CD14-positive monocyte (primary cell): ENCODE data around the gene PRR15. TPM values are rescaled to one million over a fixed set of nuclear protein-coding genes. Genes with fewer than 3 reads are reported as not detected.

Experiments used
- DNase-seq, 3 donors: peaks; one replicate each; pipeline ENCODE4 v3.0.0-alpha.2; 2011 to 2022
- H2AFZ ChIP-seq: 2 replicates; pipeline ENCODE4 v1.6.0; 2012; ENCODE audit warnings: mild to moderate bottlenecking, low read depth, low read length, inconsistent platforms; ENCODE audit not compliant: insufficient read depth, poor library complexity, severe bottlenecking
- H3K27ac ChIP-seq, 2 donors: 1 replicate in 1 of 2; 2 replicates in 1 of 2; pipeline ENCODE4 v1.5.1; 2012 to 2013; ENCODE audit warnings: low read length in 2 of 2, control low read depth in 1 of 2, inconsistent platforms in 1 of 2, low read depth in 1 of 2, mild to moderate bottlenecking in 1 of 2
- H3K27me3 ChIP-seq, 2 donors: one replicate each; pipeline versions ENCODE4 v1.6.0 to v1.6.1; 2011 to 2013; ENCODE audit warnings: low read length in 2 of 2; ENCODE audit not compliant: control insufficient read depth in 2 of 2, insufficient read depth in 2 of 2
- H3K36me3 ChIP-seq, 2 donors: replicated peaks in 1 of 2; 1 replicate in 1 of 2; 2 replicates in 1 of 2; pipeline versions ENCODE4 v1.5.1 to v1.6.1; 2012 to 2013; ENCODE audit warnings: low read length in 2 of 2, control low read depth in 1 of 2, inconsistent platforms in 1 of 2, mild to moderate bottlenecking in 1 of 2; ENCODE audit not compliant: insufficient read depth in 2 of 2, control insufficient read depth in 1 of 2
- H3K4me1 ChIP-seq, 2 donors: 1 replicate in 1 of 2; 2 replicates in 1 of 2; pipeline versions ENCODE4 v1.5.1 to v1.6.1; 2012 to 2013; ENCODE audit warnings: low read length in 2 of 2, control low read depth in 1 of 2, inconsistent platforms in 1 of 2, mild to moderate bottlenecking in 1 of 2, moderate library complexity in 1 of 2; ENCODE audit not compliant: insufficient read depth in 2 of 2, control insufficient read depth in 1 of 2
- H3K4me2 ChIP-seq: replicated peaks from 2 replicates; pipeline ENCODE3; 2012; ENCODE audit warnings: low read length, moderate library complexity, mild to moderate bottlenecking; ENCODE audit not compliant: poor library complexity, severe bottlenecking; ENCODE audit errors: extremely low read depth
- H3K4me3 ChIP-seq, 3 experiments: fragments of 200-600 bp in 1 of 3; sonication (generic) in 1 of 3; replicated peaks in 1 of 3; 1 replicate in 2 of 3; 2 replicates in 1 of 3; pipeline ENCODE4 v1.5.1; 2011 to 2013; ENCODE audit warnings: low read length in 3 of 3, mild to moderate bottlenecking in 3 of 3, control low read depth in 2 of 3, low read depth in 2 of 3, inconsistent platforms in 1 of 3, moderate library complexity in 1 of 3
- H3K79me2 ChIP-seq: 2 replicates; pipeline ENCODE4 v1.6.0; 2012; ENCODE audit warnings: mild to moderate bottlenecking, control low read depth, inconsistent platforms, low read length, moderate library complexity; ENCODE audit not compliant: insufficient read depth
- H3K9ac ChIP-seq: 2 replicates; pipeline ENCODE4 v1.6.0; 2017; ENCODE audit warnings: low read length, mild to moderate bottlenecking; ENCODE audit not compliant: insufficient read depth, poor library complexity, severe bottlenecking
- H3K9me3 ChIP-seq, 2 donors: replicated peaks in 1 of 2; 1 replicate in 1 of 2; 2 replicates in 1 of 2; pipeline versions ENCODE4 v1.5.1 to v1.6.1; 2012 to 2013; ENCODE audit warnings: low read length in 2 of 2, control low read depth in 1 of 2; ENCODE audit not compliant: control insufficient read depth in 1 of 2, insufficient read depth in 1 of 2
- H4K20me1 ChIP-seq: 2 replicates; pipeline ENCODE4 v1.6.0; 2012; ENCODE audit warnings: mild to moderate bottlenecking, low read length, control low read depth, moderate library complexity; ENCODE audit not compliant: insufficient read depth
- H3K27ac Mint-ChIP-seq, 7 donors: one replicate each; pipeline ENCODE4 v1.8.0; 2020; ENCODE audit warnings: mild to moderate bottlenecking in 7 of 7, mixed read lengths in 7 of 7, moderate library complexity in 6 of 7, inconsistent platforms in 2 of 7
- H3K27me3 Mint-ChIP-seq, 3 donors: one replicate each; pipeline ENCODE4 v1.8.0; 2021 to 2022; ENCODE audit warnings: low read depth in 3 of 3, mild to moderate bottlenecking in 3 of 3, mixed read lengths in 3 of 3, moderate library complexity in 3 of 3, inconsistent platforms in 1 of 3
- H3K36me3 Mint-ChIP-seq, 2 donors: one replicate each; pipeline ENCODE4 v1.8.0; 2020; ENCODE audit warnings: mixed read lengths in 2 of 2, inconsistent platforms in 1 of 2, mild to moderate bottlenecking in 1 of 2
- H3K4me1 Mint-ChIP-seq: one replicate; pipeline ENCODE4 v1.8.0; 2020; ENCODE audit warnings: mild to moderate bottlenecking, mixed read lengths
- H3K4me3 Mint-ChIP-seq, 2 donors: one replicate each; pipeline ENCODE4 v1.8.0; 2020; ENCODE audit warnings: mild to moderate bottlenecking in 2 of 2, mixed read lengths in 2 of 2, moderate library complexity in 1 of 2
- H3K9me3 Mint-ChIP-seq, 7 donors: one replicate each; pipeline ENCODE4 v1.8.0; 2020 to 2022; ENCODE audit warnings: mixed read lengths in 7 of 7, mild to moderate bottlenecking in 6 of 7, moderate library complexity in 6 of 7, inconsistent platforms in 2 of 7
- CTCF ChIP-seq: fragments of 200-600 bp; IDR thresholded peaks from one replicate; pipeline ENCODE4 v1.8.0; 2022; ENCODE audit warnings: antibody characterized with exemption, mild to moderate bottlenecking
- WGBS: methylation state at CpG from one replicate; pipeline ENCODE4 v1.1.5; 2013; ENCODE audit warnings: missing lambda C conversion rate; ENCODE audit not compliant: insufficient coverage; 5-methylcytosine and 5-hydroxymethylcytosine counted together
- intact Hi-C, 2 donors: fragments of 100-400 bp; cut with micrococcal nuclease; formaldehyde crosslinking; loops; one replicate each; pipeline versions ENCODE4 v1.15.0 to v1.15.1; 2023
- polyA plus RNA-seq, 3 donors: library from polyadenylated mRNA; depleted of rRNA in 1 of 3; unstranded in 2 of 3; stranded (reverse) in 1 of 3; fragments of 300-500 nt in 2 of 3; fragments of >200 nt in 1 of 3; fragmentation: Illumina TruSeq in 2 of 3; gene quantifications; 1 replicate in 2 of 3; 2 replicates in 1 of 3; pipeline ENCODE4 v1.2.3, GENCODE V29; 2012 to 2021

Gene PRR15
- polyA plus RNA-seq, 3 donors, result not detected

DNA sequence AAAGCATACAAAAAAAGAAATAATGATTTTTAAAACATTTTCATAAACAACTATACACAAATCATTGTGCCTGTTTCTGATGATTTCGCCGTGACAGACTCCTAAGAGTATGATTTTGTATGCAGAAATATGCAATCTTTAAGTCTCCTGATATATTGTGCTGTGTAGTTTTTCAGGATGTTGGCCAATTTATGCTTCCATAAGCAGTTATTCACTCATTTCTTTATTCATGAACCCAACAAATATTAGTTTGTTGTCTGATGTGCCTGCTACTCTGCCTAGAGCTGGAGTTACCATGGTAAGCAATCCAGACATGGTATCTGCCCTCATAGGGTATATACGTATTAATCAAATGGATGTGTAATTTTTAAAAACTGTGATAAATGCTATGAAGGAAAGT is 40.4 kb downstream of the PRR15 start:
- H3K36me3 ChIP-seq, result no peaks in the 10 kb centered on the region
- H4K20me1 ChIP-seq, result no peaks in the 10 kb centered on the region
- H3K27ac Mint-ChIP-seq, result no peak overlapping the region
- no peaks in the 10 kb centered on the region for H3K27me3 ChIP-seq
- H3K27me3 Mint-ChIP-seq, result peaks cover 0 to 4% (median 2%) of the 10 kb centered on the region in 3 donors
- H3K9me3 Mint-ChIP-seq, result peaks cover 0 to 6% (median 0%) of the 10 kb centered on the region in 7 donors
- no peak overlapping the region for H3K4me3 Mint-ChIP-seq
- intact Hi-C loops, result no loop called here
- H3K4me1 ChIP-seq, result no peaks in the 10 kb centered on the region
- H2AFZ ChIP-seq, result no peak overlapping the region
- TF ChIP-seq CTCF, result no peak
- H3K4me3 ChIP-seq, result no peak overlapping the region
- 100% methylated on average over 1 of the region's 3 CpGs for WGBS
- no peak overlapping the region for H3K9ac ChIP-seq
- no peak for DNase-seq
- no peaks in the 10 kb centered on the region for H3K9me3 ChIP-seq
- no peak overlapping the region for H3K4me2 ChIP-seq
- peaks cover 2% of the 10 kb centered on the region for H3K4me1 Mint-ChIP-seq
- H3K27ac ChIP-seq, result no peak overlapping the region
- H3K79me2 ChIP-seq, result no peaks in the 10 kb centered on the region
- no peaks in the 10 kb centered on the region for H3K36me3 Mint-ChIP-seq

- Mint-ChIP-seq H3K4me1 (peaks cover 2% of the 10 kb centered on the region), H3K4me3 (no peak overlapping the region), H3K9me3 (peaks cover 0 to 6% (median 0%) of the 10 kb centered on the region in 7 donors), H3K36me3 (no peaks in the 10 kb centered on the region), H3K27me3 (peaks cover 0 to 5% (median 4%) of the 10 kb centered on the region in 3 donors), H3K27ac (no peak overlapping the region)
- Histone ChIP-seq H3K9ac (no peak overlapping the region), H3K27ac (no peak overlapping the region), H3K9me3 (no peaks in the 10 kb centered on the region), H3K27me3 (no peaks in the 10 kb centered on the region), H2AFZ (no peak overlapping the region), H3K79me2 (no peaks in the 10 kb centered on the region), H3K36me3 (no peaks in the 10 kb centered on the region), H4K20me1 (no peaks in the 10 kb centered on the region), H3K4me1 (no peaks in the 10 kb centered on the region), H3K4me3 (no peak overlapping the region), H3K4me2 (no peak overlapping the region)
- intact Hi-C loops, result no loop called here
- DNase-seq, result no peak
- TF ChIP-seq CTCF, result no peak
Observed at GRCh38 chr7:29604702-29605101, 41.1 kb downstream of the PRR15 start.
